Hepatocyte (in vitro differentiated cells): ENCODE results near the gene CCDC73. TPM values are rescaled to one million over a fixed set of nuclear protein-coding genes. Genes with fewer than 3 reads are reported as not detected.

Source experiments
- DNase-seq: peaks from one replicate; pipeline ENCODE4 v3.0.0-alpha.2; 2016; ENCODE audit warnings: low spot score
- H2AFZ ChIP-seq: fragments of 200-600 bp; sonication (generic); 2 replicates; pipeline ENCODE4 v1.6.0; 2016; ENCODE audit warnings: antibody characterized with exemption, mild to moderate bottlenecking
- H3K27ac ChIP-seq: fragments of 200-600 bp; sonication (generic); 2 replicates; pipeline ENCODE4 v1.5.1; 2016; ENCODE audit warnings: mild to moderate bottlenecking
- H3K27me3 ChIP-seq: fragments of 200-600 bp; sonication (generic); 2 replicates; pipeline ENCODE4 v1.6.1; 2016
- H3K36me3 ChIP-seq: fragments of 200-600 bp; sonication (generic); replicated peaks from 2 replicates; pipeline ENCODE4 v1.5.1; 2016; ENCODE audit warnings: low read depth; ENCODE audit not compliant: insufficient read depth
- H3K4me1 ChIP-seq: fragments of 200-600 bp; sonication (generic); 2 replicates; pipeline ENCODE4 v1.5.1; 2016; ENCODE audit warnings: mild to moderate bottlenecking, moderate library complexity; ENCODE audit not compliant: insufficient read depth
- H3K4me2 ChIP-seq: fragments of 200-600 bp; sonication (generic); 2 replicates; pipeline ENCODE4 v1.6.0; 2016
- H3K4me3 ChIP-seq: fragments of 200-600 bp; sonication (generic); 2 replicates; pipeline ENCODE4 v1.5.1; 2016; ENCODE audit warnings: mild to moderate bottlenecking
- H3K79me2 ChIP-seq: fragments of 200-600 bp; sonication (generic); 2 replicates; pipeline ENCODE4 v1.6.0; 2017; ENCODE audit warnings: mild to moderate bottlenecking
- H3K9me2 ChIP-seq: fragments of 200-600 bp; sonication (generic); replicated peaks from 2 replicates; pipeline ENCODE4 v1.6.0; 2017; ENCODE audit warnings: mild to moderate bottlenecking; ENCODE audit not compliant: insufficient read depth
- H3K9me3 ChIP-seq: fragments of 200-600 bp; sonication (generic); 2 replicates; pipeline ENCODE4 v1.5.1; 2016; ENCODE audit warnings: low read depth, mild to moderate bottlenecking
- H4K20me1 ChIP-seq: fragments of 200-600 bp; sonication (generic); 2 replicates; pipeline ENCODE4 v1.6.0; 2016; ENCODE audit warnings: mild to moderate bottlenecking; ENCODE audit not compliant: insufficient read depth, poor library complexity, severe bottlenecking
- EZH2 ChIP-seq: fragments of 200-600 bp; sonication (generic); IDR thresholded peaks from 2 replicates; pipeline ENCODE4 v1.6.1; 2016; ENCODE audit warnings: antibody characterized with exemption, mild to moderate bottlenecking, borderline replicate concordance
- EZH2phosphoT487 ChIP-seq: fragments of 200-600 bp; sonication (generic); IDR thresholded peaks from one replicate; pipeline ENCODE4 v1.6.1; 2018; ENCODE audit warnings: antibody characterized with exemption, mild to moderate bottlenecking, low read depth, moderate library complexity; ENCODE audit not compliant: unreplicated experiment, severe bottlenecking
- WGBS: methylation state at CpG from one replicate; pipeline ENCODE4 v1.1.6; 2016; ENCODE audit warnings: low lambda C conversion rate; ENCODE audit errors: missing lambda C conversion rate; 5-methylcytosine and 5-hydroxymethylcytosine counted together
- polyA plus RNA-seq: library from polyadenylated mRNA; unstranded; fragments of >200 nt; fragmentation: Nextera tagmentation; extraction: Ambion mirVana; gene quantifications from 2 replicates; pipeline ENCODE4 v1.2.1, GENCODE V29; 2016
- total RNA-seq: library from RNA; depleted of rRNA; stranded (reverse); fragments of >200 nt; gene quantifications from 2 replicates; pipeline ENCODE4 v1.2.3, GENCODE V29; 2014
- TF ChIP-seq, protein P1 (sequence below): fragments of 200-600 bp; sonication (generic); IDR thresholded peaks from 2 replicates; pipeline ENCODE4 v1.5.1; 2016; ENCODE audit warnings: antibody characterized with exemption, mild to moderate bottlenecking; ENCODE audit not compliant: poor library complexity

The CCDC73 gene
- total and polyA plus RNA-seq, 2 experiments from 2014 or later: 0.03 TPM; not detected in 1

DNA sequence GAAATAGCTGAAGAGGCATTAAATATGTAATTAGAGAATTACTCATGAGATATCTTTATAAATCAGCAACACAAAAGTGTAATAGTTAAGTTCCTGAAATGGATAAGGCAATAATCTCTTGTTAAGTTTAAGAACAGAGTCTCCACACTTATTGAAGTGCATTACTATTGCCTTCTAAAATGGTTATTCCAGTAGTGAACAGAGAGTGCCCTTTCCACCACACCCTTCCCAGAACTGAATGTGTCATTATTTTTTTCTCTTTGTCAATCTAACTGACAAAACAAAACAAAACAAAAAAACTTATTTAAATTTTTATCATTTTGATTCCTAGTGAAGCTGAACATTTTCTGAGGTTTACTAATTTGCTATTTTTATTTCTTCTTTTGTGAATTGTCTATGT lies 26.0 kb upstream of the CCDC73 start:
- H3K27me3 ChIP-seq: no peaks in the 10 kb centered on the region
- no peak overlapping the region for H3K27ac ChIP-seq
- DNase-seq: no peak
- no peaks in the 10 kb centered on the region for H3K9me3 ChIP-seq
- no peak overlapping the region for H3K4me2 ChIP-seq
- H3K36me3 ChIP-seq: no peaks in the 10 kb centered on the region
- H3K4me1 ChIP-seq: no peaks in the 10 kb centered on the region
- no peaks in the 10 kb centered on the region for H3K79me2 ChIP-seq
- no peaks in the 10 kb centered on the region for H4K20me1 ChIP-seq
- H3K4me3 ChIP-seq: no peak overlapping the region
- TF ChIP-seq EZH2phosphoT487 (no peak), EZH2 (no peak)
- TF ChIP-seq, protein P1, sequence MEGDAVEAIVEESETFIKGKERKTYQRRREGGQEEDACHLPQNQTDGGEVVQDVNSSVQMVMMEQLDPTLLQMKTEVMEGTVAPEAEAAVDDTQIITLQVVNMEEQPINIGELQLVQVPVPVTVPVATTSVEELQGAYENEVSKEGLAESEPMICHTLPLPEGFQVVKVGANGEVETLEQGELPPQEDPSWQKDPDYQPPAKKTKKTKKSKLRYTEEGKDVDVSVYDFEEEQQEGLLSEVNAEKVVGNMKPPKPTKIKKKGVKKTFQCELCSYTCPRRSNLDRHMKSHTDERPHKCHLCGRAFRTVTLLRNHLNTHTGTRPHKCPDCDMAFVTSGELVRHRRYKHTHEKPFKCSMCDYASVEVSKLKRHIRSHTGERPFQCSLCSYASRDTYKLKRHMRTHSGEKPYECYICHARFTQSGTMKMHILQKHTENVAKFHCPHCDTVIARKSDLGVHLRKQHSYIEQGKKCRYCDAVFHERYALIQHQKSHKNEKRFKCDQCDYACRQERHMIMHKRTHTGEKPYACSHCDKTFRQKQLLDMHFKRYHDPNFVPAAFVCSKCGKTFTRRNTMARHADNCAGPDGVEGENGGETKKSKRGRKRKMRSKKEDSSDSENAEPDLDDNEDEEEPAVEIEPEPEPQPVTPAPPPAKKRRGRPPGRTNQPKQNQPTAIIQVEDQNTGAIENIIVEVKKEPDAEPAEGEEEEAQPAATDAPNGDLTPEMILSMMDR: no peak
- H3K9me2 ChIP-seq: no peaks in the 10 kb centered on the region
- no peak overlapping the region for H2AFZ ChIP-seq

DNA sequence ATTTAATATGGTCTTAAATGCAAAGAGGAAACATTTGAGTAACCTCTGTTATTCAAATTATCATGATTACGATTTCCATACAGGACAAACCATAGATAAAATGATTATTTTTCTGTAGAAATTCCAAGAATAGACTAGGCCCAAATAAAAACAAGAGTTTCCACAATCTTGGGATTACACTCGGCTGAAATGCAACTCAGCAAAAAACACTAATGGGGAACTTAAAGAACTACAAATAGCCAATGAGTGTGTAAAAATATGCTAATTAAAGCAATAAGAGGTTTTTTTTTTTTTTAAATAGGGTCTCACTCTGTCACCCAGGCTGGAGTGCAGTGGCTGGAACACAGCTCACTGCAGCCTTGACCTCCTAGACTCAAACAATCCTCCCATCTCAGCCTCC lies 24.7 kb upstream of the CCDC73 start:
- WGBS: 92% methylated on average over 2 of the region's 2 CpGs
- Histone ChIP-seq H3K79me2 (no peaks in the 10 kb centered on the region), H3K4me2 (no peak overlapping the region), H3K4me3 (no peak overlapping the region), H3K4me1 (no peaks in the 10 kb centered on the region), H3K27me3 (no peaks in the 10 kb centered on the region), H3K9me2 (no peaks in the 10 kb centered on the region), H3K9me3 (no peaks in the 10 kb centered on the region), H2AFZ (no peak overlapping the region), H3K27ac (no peak overlapping the region), H3K36me3 (no peaks in the 10 kb centered on the region), H4K20me1 (no peaks in the 10 kb centered on the region)
- DNase-seq: no peak
- TF ChIP-seq EZH2phosphoT487 (no peak), EZH2 (no peak)
- TF ChIP-seq, protein P1: no peak

DNA sequence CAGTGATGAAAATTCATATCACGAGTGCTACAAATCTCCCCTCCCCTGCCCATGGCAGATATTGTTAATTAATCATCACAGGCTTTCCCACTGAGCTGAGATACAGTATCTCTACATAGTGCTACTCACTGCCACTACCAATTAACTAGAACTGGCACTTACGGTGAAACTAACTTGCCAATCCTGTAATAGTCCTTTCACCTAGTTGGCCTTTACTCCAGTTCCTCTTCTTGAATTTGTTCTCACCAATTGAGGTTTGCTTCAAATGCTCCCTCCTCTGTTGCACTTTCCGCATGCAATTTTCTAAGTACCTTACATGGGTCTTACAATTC lies 23.4 kb upstream of the CCDC73 start:
- no peak overlapping the region for H2AFZ ChIP-seq
- H3K36me3 ChIP-seq: no peaks in the 10 kb centered on the region
- no peak overlapping the region for H3K4me3 ChIP-seq
- 93% methylated on average over 3 of the region's 3 CpGs for WGBS
- DNase-seq: no peak
- no peak overlapping the region for H3K4me2 ChIP-seq
- no peaks in the 10 kb centered on the region for H3K4me1 ChIP-seq
- H3K27ac ChIP-seq: no peak overlapping the region
- H3K27me3 ChIP-seq: no peaks in the 10 kb centered on the region
- TF ChIP-seq EZH2phosphoT487: no peak
- TF ChIP-seq EZH2: no peak
- TF ChIP-seq, protein P1: no peak
- H3K79me2 ChIP-seq: no peaks in the 10 kb centered on the region
- H3K9me3 ChIP-seq: no peaks in the 10 kb centered on the region
- no peaks in the 10 kb centered on the region for H4K20me1 ChIP-seq
- no peaks in the 10 kb centered on the region for H3K9me2 ChIP-seq

DNA sequence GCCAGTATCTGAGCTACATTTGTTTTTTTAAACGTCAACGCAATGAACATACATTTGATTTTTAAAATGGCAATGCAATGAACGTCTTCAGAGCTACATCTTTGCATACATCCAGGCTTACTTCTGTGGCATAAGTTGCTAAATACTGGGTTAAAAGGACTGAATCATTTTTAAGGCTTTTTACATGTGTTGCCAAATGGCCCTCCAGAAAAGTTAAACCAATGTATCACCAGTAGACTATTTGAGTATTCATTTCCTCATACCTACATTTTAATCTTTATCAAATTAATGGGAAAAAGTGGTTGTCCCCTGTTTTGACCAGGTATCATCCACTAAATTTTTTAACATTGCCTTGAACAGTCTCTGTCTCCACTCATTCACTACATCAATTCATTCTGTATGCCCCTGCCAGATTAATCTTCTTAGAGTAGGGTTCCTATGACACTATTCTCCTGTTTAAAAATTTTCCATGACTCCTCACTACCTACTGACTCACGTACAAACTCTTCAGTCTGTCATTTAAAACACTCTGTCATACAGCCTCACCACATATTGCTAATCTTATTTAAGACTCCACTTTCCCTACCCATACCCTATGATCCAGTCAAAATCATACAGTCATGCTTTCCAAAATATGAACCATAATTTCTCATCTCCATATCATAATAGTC lies 22.9 kb upstream of the CCDC73 start:
- Histone ChIP-seq H3K27me3 (no peaks in the 10 kb centered on the region), H3K9me3 (no peaks in the 10 kb centered on the region), H3K36me3 (no peaks in the 10 kb centered on the region), H3K9me2 (no peaks in the 10 kb centered on the region), H3K79me2 (no peaks in the 10 kb centered on the region), H3K4me1 (no peaks in the 10 kb centered on the region), H3K27ac (no peak overlapping the region), H2AFZ (no peak overlapping the region), H3K4me3 (no peak overlapping the region), H4K20me1 (no peaks in the 10 kb centered on the region), H3K4me2 (no peak overlapping the region)
- no peak for TF ChIP-seq EZH2
- no peak for TF ChIP-seq EZH2phosphoT487
- DNase-seq: no peak
- WGBS: 91% methylated on average over 4 of the region's 4 CpGs
